ENCODE data around the gene RAB1B. TPM values are rescaled to one million over a fixed set of nuclear protein-coding genes. Genes with fewer than 3 reads are reported as not detected.
A peak's percentile ranks its signal among the peaks of the same experiment; 100 is the strongest.
"Not testable (repeated sequence)": the region's sequence is repeated elsewhere in the genome, so short reads cannot be mapped to it uniquely, and the experiment has no call there.

Gene RAB1B
- total RNA-seq, 1 donor from 2014 or later = 72.7 TPM

GRCh38 chr11:66316849-66317251 lies 48.4 kb downstream of the RAB1B start, which contains the start of gene CD248:
TSS of gene CD248 (minus strand) at chr11:66317044. CDS start at chr11:66317027, 17 bp downstream.
- Histone ChIP-seq H3K4me1 (peaks cover 70% of the 10 kb centered on the region), H3K9me3 (no peaks in the 10 kb centered on the region), H3K4me3 (peak within 1 kb of the TSS; percentile 58 to 68), H3K27me3 (no peaks in the 10 kb centered on the region), H3K36me3 (no peaks in the 10 kb centered on the region), H3K27ac (peak within 1 kb of the TSS; percentile 85)
- peak in 1 of 2 donors; percentile 88 for TF ChIP-seq POLR2A (IDR thresholded peaks at IDR 0.05)
- no peak for TF ChIP-seq CTCF (IDR thresholded peaks at IDR 0.05)
- peak in 1 of 2 donors; percentile 61 for TF ChIP-seq POLR2AphosphoS5 (IDR thresholded peaks at IDR 0.05; ENCODE audit: insufficient read depth in 1 of 2, low read depth in 1 of 2)
- intact Hi-C loops (cut with DNase I) = no loop called here
- DNase-seq (ENCODE audit: extremely low spot score in 2 of 2) = no peak

- Histone ChIP-seq H3K4me3 (peak overlapping the region; percentile 58 to 68), H3K36me3 (no peaks in the 10 kb centered on the region), H3K27me3 (no peaks in the 10 kb centered on the region), H3K4me1 (peaks cover 74% of the 10 kb centered on the region), H3K9me3 (no peaks in the 10 kb centered on the region), H3K27ac (peak overlapping the region; percentile 85)
- intact Hi-C loops (cut with DNase I) = no loop called here
- TF ChIP-seq POLR2A (IDR thresholded peaks at IDR 0.05) = no peak
- no peak for TF ChIP-seq POLR2AphosphoS5 (IDR thresholded peaks at IDR 0.05; ENCODE audit: insufficient read depth in 1 of 2, low read depth in 1 of 2)
- no peak for TF ChIP-seq CTCF (IDR thresholded peaks at IDR 0.05)
- DNase-seq (ENCODE audit: extremely low spot score in 2 of 2) = no peak
Measured at GRCh38 chr11:66317322-66317722, 48.9 kb downstream of the RAB1B start.

- Histone ChIP-seq H3K36me3 (no peaks in the 10 kb centered on the region), H3K9me3 (no peaks in the 10 kb centered on the region), H3K27ac (peak overlapping the region; percentile 85), H3K4me3 (peak overlapping the region; percentile 58 to 68), H3K27me3 (no peaks in the 10 kb centered on the region), H3K4me1 (peaks cover 80% of the 10 kb centered on the region)
- peak in 1 of 2 donors; percentile 96 for DNase-seq (ENCODE audit: extremely low spot score in 2 of 2)
- intact Hi-C loops (cut with DNase I) = no loop called here
- no peak for TF ChIP-seq POLR2A (IDR thresholded peaks at IDR 0.05)
- TF ChIP-seq POLR2AphosphoS5 (IDR thresholded peaks at IDR 0.05; ENCODE audit: insufficient read depth in 1 of 2, low read depth in 1 of 2) = peak; percentile 60 to 63
Measured at GRCh38 chr11:66317723-66318599, 49.5 kb downstream of the RAB1B start.

GRCh38 chr11:66318600-66318970 lies 50.1 kb downstream of the RAB1B start:
- Histone ChIP-seq H3K27ac (peak overlapping the region; percentile 85), H3K4me1 (peaks cover 77% of the 10 kb centered on the region), H3K36me3 (no peaks in the 10 kb centered on the region), H3K9me3 (no peaks in the 10 kb centered on the region), H3K4me3 (no peak overlapping the region), H3K27me3 (no peaks in the 10 kb centered on the region)
- no peak for TF ChIP-seq CTCF (IDR thresholded peaks at IDR 0.05)
- TF ChIP-seq POLR2A (IDR thresholded peaks at IDR 0.05) = no peak
- no peak for TF ChIP-seq POLR2AphosphoS5 (IDR thresholded peaks at IDR 0.05; ENCODE audit: insufficient read depth in 1 of 2, low read depth in 1 of 2)
- intact Hi-C loops (cut with DNase I) = no loop called here
- DNase-seq (ENCODE audit: extremely low spot score in 2 of 2) = no peak

GRCh38 chr11:66320289-66320688 lies 51.9 kb downstream of the RAB1B start:
- intact Hi-C loops (cut with DNase I); H3K27ac ChIP-seq; H3K9me3 ChIP-seq; H3K4me3 ChIP-seq; H3K27me3 ChIP-seq; DNase-seq (ENCODE audit: extremely low spot score in 2 of 2); H3K36me3 ChIP-seq: not testable (repeated sequence)
- H3K4me1 ChIP-seq = peaks cover 69% of the 10 kb centered on the region

GRCh38 chr11:66320748-66321147 lies 52.3 kb downstream of the RAB1B start:
- peaks cover 69% of the 10 kb centered on the region for H3K4me1 ChIP-seq
- H3K36me3 ChIP-seq; DNase-seq (ENCODE audit: extremely low spot score in 2 of 2); H3K9me3 ChIP-seq; H3K27me3 ChIP-seq; H3K4me3 ChIP-seq; H3K27ac ChIP-seq; intact Hi-C loops (cut with DNase I): not testable (repeated sequence)

Data from vagina (tissue), 2 donors.